GM19238 (cell line): ENCODE results near the gene TAF1A.

Experiments used
- DNase-seq: peaks from one replicate; pipeline ENCODE4 v3.0.0; 2011; ENCODE audit warnings: low spot score; ENCODE audit not compliant: insufficient read length

The TAF1A gene

GRCh38 chr1:222539951-222540597, 49.7 kb downstream of the TAF1A start:
- DNase-seq = no peak

- no peak for DNase-seq
Observed at GRCh38 chr1:222535455-222535854, 54.3 kb downstream of the TAF1A start.

GRCh38 chr1:222530852-222531251, 58.9 kb downstream of the TAF1A start:
- no peak for DNase-seq

- no peak for DNase-seq
Observed at GRCh38 chr1:222529916-222530315, 59.8 kb downstream of the TAF1A start.

- DNase-seq = no peak
Observed at GRCh38 chr1:222529181-222529580, 60.6 kb downstream of the TAF1A start.

GRCh38 chr1:222525951-222526350, 63.8 kb downstream of the TAF1A start:
- no peak for DNase-seq

GRCh38 chr1:222523852-222524251, 65.9 kb downstream of the TAF1A start:
- DNase-seq = no peak

GRCh38 chr1:222522105-222522915, 67.4 kb downstream of the TAF1A start:
- DNase-seq = no peak

GRCh38 chr1:222521299-222522104, 68.2 kb downstream of the TAF1A start:
- DNase-seq = no peak
